IMR-90 (cell line): Measurements from ENCODE around the gene SETX.

Source experiments
- BHLHE40 ChIP-seq: fragments of 150-350 bp; IDR thresholded peaks from 2 replicates; pipeline ENCODE4 v1.6.1; 2016; ENCODE audit warnings: mild to moderate bottlenecking, low read depth, low read length
- FOS ChIP-seq: fragments of 150-350 bp; IDR thresholded peaks from 2 replicates; pipeline ENCODE4 v1.6.1; 2016; ENCODE audit warnings: low read depth, low read length
- MAZ ChIP-seq: IDR thresholded peaks from 2 replicates; pipeline ENCODE4 v1.6.1; 2012; ENCODE audit warnings: low read depth, mild to moderate bottlenecking, low read length, improper control_type of control experiment, moderate library complexity, borderline replicate concordance
- POLR2A ChIP-seq: IDR thresholded peaks from 2 replicates; pipeline ENCODE4 v1.6.1; 2012; ENCODE audit warnings: mild to moderate bottlenecking, low read depth, low read length
- RAD21 ChIP-seq: IDR thresholded peaks from 2 replicates; pipeline ENCODE4 v1.6.1; 2012; ENCODE audit warnings: low read length, improper control_type of control experiment
- RFX5 ChIP-seq: IDR thresholded peaks from 2 replicates; pipeline ENCODE4 v1.8.0; 2012; ENCODE audit warnings: low read depth, mild to moderate bottlenecking, low read length, moderate library complexity
- SMC3 ChIP-seq: fragments of 150-350 bp; IDR thresholded peaks from 2 replicates; pipeline ENCODE4 v1.6.1; 2016; ENCODE audit warnings: low read depth, mild to moderate bottlenecking, antibody characterized with exemption, low read length, moderate library complexity
- TF ChIP-seq, protein P1 (sequence below): conservative IDR thresholded peaks from 2 replicates; pipeline ENCODE4 v1.5.1; 2012; ENCODE audit warnings: mild to moderate bottlenecking, low read depth, low read length, improper control_type of control experiment
- TF ChIP-seq, protein P2 (sequence below): fragments of 150-350 bp; IDR thresholded peaks from 2 replicates; pipeline ENCODE4 v1.6.1; 2017; ENCODE audit warnings: mild to moderate bottlenecking, antibody characterized with exemption, low read length, low read depth

DNA sequence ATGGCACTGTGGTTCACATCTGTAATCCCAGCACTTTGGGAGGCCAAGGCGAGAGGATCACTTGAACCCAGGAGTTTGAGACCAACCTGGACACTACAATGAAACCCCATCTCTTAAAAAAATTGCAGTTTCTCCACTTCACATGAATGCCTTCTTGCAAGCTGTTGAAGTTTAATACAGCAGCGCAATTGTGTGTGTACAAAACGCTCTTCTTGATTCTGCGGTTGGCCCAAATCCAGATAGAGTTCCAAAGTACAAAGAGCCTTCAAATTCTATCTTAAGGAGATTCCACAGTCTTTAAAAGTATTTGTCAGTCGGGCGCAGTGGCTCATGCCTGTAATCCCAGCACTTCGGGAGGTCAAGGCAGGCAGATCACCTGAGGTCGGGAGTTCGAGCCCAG, 9.3 kb upstream of the SETX start:
- no peak for TF ChIP-seq MAZ
- TF ChIP-seq, protein P1, sequence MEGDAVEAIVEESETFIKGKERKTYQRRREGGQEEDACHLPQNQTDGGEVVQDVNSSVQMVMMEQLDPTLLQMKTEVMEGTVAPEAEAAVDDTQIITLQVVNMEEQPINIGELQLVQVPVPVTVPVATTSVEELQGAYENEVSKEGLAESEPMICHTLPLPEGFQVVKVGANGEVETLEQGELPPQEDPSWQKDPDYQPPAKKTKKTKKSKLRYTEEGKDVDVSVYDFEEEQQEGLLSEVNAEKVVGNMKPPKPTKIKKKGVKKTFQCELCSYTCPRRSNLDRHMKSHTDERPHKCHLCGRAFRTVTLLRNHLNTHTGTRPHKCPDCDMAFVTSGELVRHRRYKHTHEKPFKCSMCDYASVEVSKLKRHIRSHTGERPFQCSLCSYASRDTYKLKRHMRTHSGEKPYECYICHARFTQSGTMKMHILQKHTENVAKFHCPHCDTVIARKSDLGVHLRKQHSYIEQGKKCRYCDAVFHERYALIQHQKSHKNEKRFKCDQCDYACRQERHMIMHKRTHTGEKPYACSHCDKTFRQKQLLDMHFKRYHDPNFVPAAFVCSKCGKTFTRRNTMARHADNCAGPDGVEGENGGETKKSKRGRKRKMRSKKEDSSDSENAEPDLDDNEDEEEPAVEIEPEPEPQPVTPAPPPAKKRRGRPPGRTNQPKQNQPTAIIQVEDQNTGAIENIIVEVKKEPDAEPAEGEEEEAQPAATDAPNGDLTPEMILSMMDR: no peak
- TF ChIP-seq, protein P2, sequence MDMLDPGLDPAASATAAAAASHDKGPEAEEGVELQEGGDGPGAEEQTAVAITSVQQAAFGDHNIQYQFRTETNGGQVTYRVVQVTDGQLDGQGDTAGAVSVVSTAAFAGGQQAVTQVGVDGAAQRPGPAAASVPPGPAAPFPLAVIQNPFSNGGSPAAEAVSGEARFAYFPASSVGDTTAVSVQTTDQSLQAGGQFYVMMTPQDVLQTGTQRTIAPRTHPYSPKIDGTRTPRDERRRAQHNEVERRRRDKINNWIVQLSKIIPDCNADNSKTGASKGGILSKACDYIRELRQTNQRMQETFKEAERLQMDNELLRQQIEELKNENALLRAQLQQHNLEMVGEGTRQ: no peak
- TF ChIP-seq POLR2A: no peak
- no peak for TF ChIP-seq BHLHE40
- TF ChIP-seq FOS: no peak
- TF ChIP-seq SMC3: no peak
- TF ChIP-seq RAD21: no peak
- no peak for TF ChIP-seq RFX5
